HG03558 (cell line): ENCODE data around the gene GFM1.
A peak's percentile ranks its signal among the peaks of the same experiment; 100 is the strongest.

Experiments used
- ATAC-seq: cut with Tn5 transposase; IDR thresholded peaks from one replicate; pipeline ENCODE4 v1.9.1; 2021; ENCODE audit warnings: moderate number of reproducible peaks; ENCODE audit not compliant: unreplicated experiment; ENCODE audit errors: extremely low read depth

GFM1 gene

GRCh38 chr3:158644345-158644908 lies at the start of gene GFM1:
Gene GFM1, plus strand, starts transcription at chr3:158644527. Its CDS starts 108 bp downstream, at chr3:158644635.
- ATAC-seq = peak; percentile 100

DNA sequence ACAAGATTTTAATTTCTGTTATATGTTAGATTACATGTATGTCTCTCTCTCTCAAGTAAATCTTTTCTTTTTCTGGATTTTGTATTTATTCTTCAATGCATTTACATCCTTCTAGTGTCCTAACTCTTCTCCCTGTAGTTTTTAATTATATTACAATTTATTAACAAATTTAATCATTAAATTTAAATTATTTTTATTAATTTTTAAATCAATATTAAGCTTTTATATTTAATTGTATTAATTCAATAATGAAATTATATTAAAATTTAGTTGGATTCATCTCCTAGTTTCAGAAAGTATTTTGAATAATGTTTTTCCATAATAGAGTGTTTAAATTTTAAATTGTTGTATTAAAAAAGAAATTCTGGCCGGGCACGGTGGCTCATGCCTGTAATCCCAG lies 43.5 kb upstream of the GFM1 start:
- no peak for ATAC-seq

- ATAC-seq = no peak
Measured at GRCh38 chr3:158602227-158602626, 42.1 kb upstream of the GFM1 start.

- ATAC-seq = no peak
Measured at GRCh38 chr3:158617982-158618875, 26.1 kb upstream of the GFM1 start.

- no peak for ATAC-seq
Measured at GRCh38 chr3:158625881-158626280, 18.4 kb upstream of the GFM1 start.

GRCh38 chr3:158631981-158632380 lies 12.3 kb upstream of the GFM1 start:
- ATAC-seq = no peak

- ATAC-seq = no peak
Measured at GRCh38 chr3:158640646-158641045, 3.7 kb upstream of the GFM1 start.

- no peak for ATAC-seq
Measured at GRCh38 chr3:158642005-158642404, 2.3 kb upstream of the GFM1 start.

DNA sequence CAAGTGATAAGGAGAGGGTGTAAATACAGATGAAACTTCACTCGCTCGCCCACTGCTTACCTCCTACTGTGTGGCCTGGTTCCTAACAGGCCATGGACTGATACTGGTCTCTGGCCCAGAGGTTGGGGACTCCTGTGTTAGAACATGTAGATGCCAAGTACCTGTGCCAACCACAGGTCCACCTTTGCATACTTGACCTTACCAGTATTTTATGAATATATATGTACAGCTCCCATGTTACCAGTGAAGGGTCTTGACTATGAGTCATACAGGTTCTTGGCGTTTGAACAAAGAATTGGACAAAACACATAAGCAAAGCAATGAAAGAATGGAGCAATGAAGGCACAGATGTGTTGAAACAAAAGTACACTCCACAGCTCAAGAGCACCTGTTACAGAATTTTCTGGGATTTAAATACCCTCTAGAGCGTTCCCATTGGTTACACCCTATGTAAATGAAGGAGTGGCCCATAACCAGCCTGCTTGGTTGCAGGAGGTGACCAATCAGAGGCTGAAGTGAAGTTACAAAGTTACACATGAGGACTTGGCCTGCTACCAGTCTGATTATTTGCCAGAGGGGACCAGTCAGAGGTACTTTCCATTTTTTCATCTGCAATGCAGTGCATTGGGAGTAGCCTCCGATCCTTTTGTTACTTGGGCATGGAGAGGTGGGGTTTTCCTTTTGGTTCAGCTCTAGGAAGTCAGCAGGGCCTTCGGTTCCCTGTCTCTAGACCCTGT lies 1.7 kb upstream of the GFM1 start:
- no peak for ATAC-seq

- ATAC-seq = no peak
Measured at GRCh38 chr3:158649791-158650190, 5.5 kb downstream of the GFM1 start.

DNA sequence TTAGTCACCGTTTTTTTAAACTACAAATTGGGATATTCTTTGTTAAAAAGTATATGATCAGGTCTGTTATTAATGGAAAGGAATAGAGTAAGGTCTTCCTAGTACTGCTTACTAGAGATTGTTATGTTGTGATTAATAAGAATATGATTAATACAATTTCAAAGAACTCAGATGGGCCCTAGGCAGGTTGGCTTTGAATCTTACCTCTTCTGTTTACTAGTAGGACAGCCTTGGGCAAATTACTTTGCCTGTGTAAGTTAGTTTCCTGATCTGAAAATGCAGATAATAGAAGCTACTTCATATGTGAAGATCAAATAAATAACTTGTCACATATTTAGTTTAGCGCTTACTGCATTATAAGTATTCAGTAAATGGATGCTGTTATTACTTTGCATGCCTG lies 6.9 kb downstream of the GFM1 start:
- no peak for ATAC-seq

DNA sequence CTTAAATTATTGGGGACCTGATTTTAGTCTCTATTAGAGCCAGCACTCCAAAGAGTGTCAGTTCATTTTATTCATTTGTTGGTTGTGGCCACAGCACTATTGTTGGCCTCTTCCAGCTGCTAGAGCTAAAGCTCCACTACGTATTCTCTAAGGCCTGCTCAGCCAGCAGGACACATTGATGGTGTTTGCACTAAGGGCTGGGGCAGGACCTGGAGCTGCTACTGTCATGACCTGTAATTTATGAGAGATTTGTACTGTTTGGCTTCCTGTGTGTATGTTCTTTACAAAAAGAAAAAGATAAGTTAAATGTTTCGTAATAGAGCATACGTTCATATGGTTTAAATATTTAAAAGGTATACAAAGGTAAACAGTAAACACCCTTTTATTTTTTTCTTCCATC lies 8.1 kb downstream of the GFM1 start:
- ATAC-seq = no peak

DNA sequence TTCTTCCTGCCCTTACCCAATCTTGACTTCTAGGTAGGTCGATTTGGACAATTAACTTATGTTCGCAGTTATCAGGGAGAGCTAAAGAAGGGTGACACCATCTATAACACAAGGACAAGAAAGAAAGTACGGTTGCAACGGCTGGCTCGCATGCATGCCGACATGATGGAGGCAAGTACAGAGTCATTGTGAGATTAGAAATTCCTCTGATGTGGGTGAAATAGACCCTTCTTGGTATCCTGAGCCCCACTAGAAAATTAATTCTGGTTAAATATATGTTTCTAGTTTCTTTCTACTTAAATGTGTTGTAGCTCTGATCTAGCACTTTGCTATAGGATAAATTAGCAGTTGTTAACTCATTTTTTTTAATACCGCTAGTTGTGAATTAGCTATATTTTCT lies 14.6 kb downstream of the GFM1 start:
- ATAC-seq = no peak

DNA sequence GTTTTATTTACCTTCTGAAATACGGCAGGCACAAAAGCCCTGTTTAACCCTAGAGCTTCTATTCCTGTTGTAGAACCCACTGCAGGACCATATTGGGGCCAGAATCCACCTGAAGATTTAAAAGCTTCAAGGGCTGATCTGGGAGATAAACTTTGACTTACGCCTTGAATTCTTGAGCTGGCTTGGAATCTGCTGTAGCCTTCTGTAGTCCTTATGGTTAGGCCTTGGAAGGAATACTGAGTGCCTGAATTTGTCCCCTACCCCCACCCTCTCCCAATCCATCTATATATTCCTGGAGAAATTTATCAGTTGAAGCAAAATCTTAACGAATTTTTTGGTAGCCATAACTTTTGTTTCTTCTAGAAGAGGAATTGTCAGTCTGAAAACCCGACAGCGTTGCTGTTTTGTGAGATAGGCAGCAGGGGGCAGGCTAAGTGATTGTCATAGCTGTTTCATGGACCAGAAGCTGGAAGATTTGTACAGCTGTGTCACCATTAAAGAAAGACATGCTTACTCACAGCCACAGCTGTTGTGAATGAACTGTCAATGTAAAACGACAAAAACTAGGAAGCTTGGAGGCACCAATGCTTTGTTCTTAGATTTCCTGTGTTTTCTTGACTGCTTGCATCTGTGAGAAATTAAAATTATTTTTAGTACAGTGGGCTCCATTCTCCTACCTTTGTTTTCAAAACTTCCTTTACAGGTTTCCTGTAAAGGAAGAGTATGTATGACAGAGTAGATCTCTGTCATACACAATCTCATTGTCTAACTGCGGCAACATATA lies 15.3 kb downstream of the GFM1 start:
- no peak for ATAC-seq

- ATAC-seq = no peak
Measured at GRCh38 chr3:158660711-158661110, 16.4 kb downstream of the GFM1 start.

DNA sequence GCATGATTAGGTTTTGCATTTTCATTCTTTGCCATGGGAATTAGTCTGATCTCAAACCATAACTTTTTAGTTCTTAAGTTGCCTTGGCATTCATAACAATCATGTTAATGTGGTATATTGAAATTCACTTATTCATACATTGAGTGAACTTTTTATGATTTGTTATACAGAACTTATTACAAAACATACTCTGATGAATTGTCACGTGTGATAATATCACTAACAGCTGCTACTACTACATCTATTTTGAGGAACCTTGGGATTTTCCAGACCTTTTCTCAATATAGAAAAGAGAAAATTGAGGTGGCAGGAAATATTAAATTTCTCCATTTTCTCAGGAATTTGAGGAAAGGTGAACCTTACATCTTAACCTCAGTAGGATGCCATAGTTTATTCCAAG lies 18.9 kb downstream of the GFM1 start:
- ATAC-seq = no peak

DNA sequence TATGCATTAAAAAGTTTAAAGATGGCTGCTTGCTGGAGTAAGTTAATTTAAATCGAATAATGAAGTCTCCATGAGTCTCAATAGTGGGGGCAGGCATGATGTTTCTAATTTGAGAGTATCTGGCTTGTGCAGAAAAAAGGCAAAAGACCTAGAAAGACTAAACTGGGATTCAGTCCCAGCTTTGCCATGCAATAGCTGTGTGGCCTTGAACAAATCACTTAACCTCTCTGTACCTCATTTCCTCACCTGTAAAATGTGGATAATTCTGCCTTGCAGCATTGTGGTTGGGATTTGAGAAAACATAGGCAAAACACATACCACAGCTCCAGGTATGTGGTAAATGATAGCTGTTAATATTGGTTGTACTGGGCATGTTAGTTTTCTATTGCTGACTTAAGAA lies 19.5 kb downstream of the GFM1 start:
- ATAC-seq = no peak

- no peak for ATAC-seq
Measured at GRCh38 chr3:158666416-158666815, 22.1 kb downstream of the GFM1 start.

- no peak for ATAC-seq
Measured at GRCh38 chr3:158668506-158668905, 24.2 kb downstream of the GFM1 start.

DNA sequence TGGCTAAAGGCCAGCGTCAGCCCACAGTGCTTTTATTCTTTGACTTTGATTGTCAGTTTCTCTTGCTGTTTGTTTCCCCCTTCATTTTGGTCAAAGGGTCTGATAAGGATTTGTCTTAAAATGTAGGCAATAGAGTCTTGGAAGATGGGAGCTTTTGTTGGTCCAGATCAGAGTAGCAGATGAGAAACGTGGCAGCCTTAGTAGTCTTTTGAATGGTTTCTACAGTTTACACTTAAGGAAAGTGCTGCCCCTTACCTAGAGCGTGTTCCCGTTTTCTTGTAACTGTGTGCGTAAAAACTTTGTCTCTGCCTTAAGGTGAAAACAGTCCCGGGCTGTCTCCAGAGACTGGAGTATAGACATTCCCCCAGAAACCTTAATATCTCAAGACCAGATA lies 27.5 kb downstream of the GFM1 start:
- ATAC-seq = no peak
